HepG2 (cell line): Measurements from ENCODE around the gene ASCC3. TPM values are rescaled to one million over a fixed set of nuclear protein-coding genes. Genes with fewer than 3 reads are reported as not detected.

Experiments used
- ATAC-seq: fragments of 200-7000 bp; cut with Tn5 transposase; 3 replicates; pipeline ENCODE4 v1.9.1; 2020; ENCODE audit warnings: mild to moderate bottlenecking, moderate library complexity
- BruUV-seq: library from RNA; stranded (reverse); fragments of 400-500 nt; replicated peaks from 2 replicates; lab custom pipeline; 2021; lab: Mats Ljungman, UMichigan
- CTCF ChIA-PET: fragments of 300-600 bp; formaldehyde crosslinking; extraction: SDS; loops from one replicate; lab custom pipeline; 2021; ENCODE audit warnings: low total read pairs, inconsistent platforms, low intra/inter-chr PET ratio; lab: Yijun Ruan, JAX
- POLR2A ChIA-PET: fragments of 350-600 bp; sonication (Branson Sonifier 250); formaldehyde crosslinking; loops from one replicate; lab custom pipeline; 2020; ENCODE audit warnings: antibody characterized with exemption, inconsistent platforms; lab: Yijun Ruan, JAX
- DNase-seq: peaks from one replicate; pipeline ENCODE4 v3.0.0-alpha.2; 2015; ENCODE audit warnings: low spot score
- FAIRE-seq: peaks from 3 replicates; lab custom pipeline; 2011; peaks lifted over from hg19 to GRCh38; lab: Jason Lieb, UNC
- H2AFZ ChIP-seq: one replicate; pipeline ENCODE4 v1.6.1; 2011; ENCODE audit warnings: low read length, inconsistent platforms
- H3K27ac ChIP-seq: fragments of 300-600 bp; 3 replicates; pipeline ENCODE4 v1.8.0; 2011; ENCODE audit warnings: mixed run types, mild to moderate bottlenecking, mixed read lengths, low read length, inconsistent platforms; ENCODE audit not compliant: insufficient read depth; ENCODE audit errors: extremely low read length
- H3K27me3 ChIP-seq, 2 experiments: fragments of 200-600 bp in 1 of 2; 2 replicates in 1 of 2; 3 replicates in 1 of 2; pipeline versions ENCODE4 v1.6.0 to v1.8.0; 2011; ENCODE audit warnings: low read length in 2 of 2, mild to moderate bottlenecking in 2 of 2, moderate library complexity in 2 of 2, inconsistent platforms in 1 of 2; ENCODE audit not compliant: insufficient read depth in 2 of 2, control insufficient read depth in 1 of 2
- H3K36me3 ChIP-seq, 2 experiments: fragments of 200-600 bp in 1 of 2; replicated peaks in 1 of 2; 2 replicates in 1 of 2; 3 replicates in 1 of 2; pipeline versions ENCODE4 v1.5.1 to v1.8.0; 2011; ENCODE audit warnings: low read length in 2 of 2, inconsistent platforms in 1 of 2; ENCODE audit not compliant: insufficient read depth in 2 of 2, control insufficient read depth in 1 of 2
- H3K4me1 ChIP-seq: 2 replicates; pipeline ENCODE4 v1.5.1; 2012; ENCODE audit warnings: low read length, inconsistent platforms; ENCODE audit not compliant: insufficient read depth
- H3K4me2 ChIP-seq: 2 replicates; pipeline ENCODE4 v1.6.0; 2011; ENCODE audit warnings: low read depth, low read length, inconsistent platforms
- H3K4me3 ChIP-seq, 3 experiments: fragments of 200-600 bp in 1 of 3; sonication (generic), shearing (Covaris generic) in 1 of 3; replicated peaks in 1 of 3; 2 replicates each; pipeline ENCODE4 v1.5.1; 2011 to 2016; ENCODE audit warnings: low read length in 3 of 3, inconsistent platforms in 2 of 3, low read depth in 2 of 3, mild to moderate bottlenecking in 2 of 3, control low read depth in 1 of 3, mixed read lengths in 1 of 3; ENCODE audit not compliant: insufficient read depth in 1 of 3
- H3K79me2 ChIP-seq: one replicate; pipeline ENCODE4 v1.6.1; 2011; ENCODE audit warnings: low read length, inconsistent platforms; ENCODE audit not compliant: insufficient read depth
- H3K9ac ChIP-seq: 2 replicates; pipeline ENCODE4 v1.6.0; 2011; ENCODE audit warnings: mild to moderate bottlenecking, low read depth, low read length, inconsistent platforms; ENCODE audit not compliant: insufficient read depth
- H3K9me3 ChIP-seq: 2 replicates; pipeline ENCODE4 v1.5.1; 2012; ENCODE audit warnings: mild to moderate bottlenecking, low read length
- H4K20me1 ChIP-seq: 2 replicates; pipeline ENCODE4 v1.6.0; 2011; ENCODE audit warnings: inconsistent platforms, mild to moderate bottlenecking, low read length, moderate library complexity; ENCODE audit not compliant: insufficient read depth
- GLMP ChIP-seq: sonication (generic); formaldehyde crosslinking; IDR thresholded peaks from 2 replicates; pipeline ENCODE4 v1.9.0; 2021; ENCODE audit warnings: missing genetic modification reagents, mild to moderate bottlenecking, borderline replicate concordance
- RBFOX2 ChIP-seq: fragments of 200-400 bp; formaldehyde crosslinking; IDR thresholded peaks from 2 replicates; pipeline ENCODE4 v1.6.1; 2017; ENCODE audit warnings: low read depth, mild to moderate bottlenecking, low read length
- RFX5 ChIP-seq: IDR thresholded peaks from 2 replicates; pipeline ENCODE4 v1.6.1; 2011; ENCODE audit warnings: low read depth, low read length, improper control_type of control experiment
- ZFP90 ChIP-seq: sonication (generic); formaldehyde crosslinking; IDR thresholded peaks from 2 replicates; pipeline ENCODE4 v1.8.0; 2022; ENCODE audit warnings: missing genetic modification reagents, mild to moderate bottlenecking, inconsistent platforms, borderline replicate concordance
- ZNF10 ChIP-seq: sonication (generic); formaldehyde crosslinking; IDR thresholded peaks from 2 replicates; pipeline ENCODE4 v1.4.0; 2020; ENCODE audit warnings: mild to moderate bottlenecking, low read depth, missing genetic modification reagents, borderline replicate concordance
- ZNF274 ChIP-seq: sonication (generic); formaldehyde crosslinking; IDR thresholded peaks from 2 replicates; pipeline ENCODE4 v1.5.1; 2020; ENCODE audit warnings: mild to moderate bottlenecking, missing genetic modification reagents
- ZNF850 ChIP-seq: sonication (generic); formaldehyde crosslinking; conservative IDR thresholded peaks from 2 replicates; pipeline ENCODE4 v1.9.0; 2021; ENCODE audit warnings: mild to moderate bottlenecking, missing genetic modification reagents
- WGBS: methylation state at CpG from one replicate; pipeline ENCODE4 v1.1.6; 2017; ENCODE audit warnings: low lambda C conversion rate; 5-methylcytosine and 5-hydroxymethylcytosine counted together
- in situ Hi-C: cut with HindIII; loops from 2 replicates; pipeline ENCODE4 v1.10.0; 2017; ENCODE audit warnings: low pct_unique_long_range_greater_than_20kb; ENCODE audit not compliant: extremely low pct_ligation_motif_present
- intact Hi-C: fragments of 100-400 bp; cut with micrococcal nuclease; formaldehyde crosslinking; loops from one replicate; pipeline ENCODE4 v1.10.0; 2022; ENCODE audit not compliant: unreplicated experiment
- polyA plus RNA-seq, 8 experiments: library from polyadenylated mRNA; depleted of rRNA in 3 of 8; stranded (reverse) in 7 of 8; unstranded in 1 of 8; fragments of >200 nt; fragmentation: Illumina TruSeq in 4 of 8; extraction: Trizol in 4 of 8; gene quantifications; 2 replicates each; pipeline versions ENCODE4 v1.2.1 to v1.2.3, GENCODE V29; 2011 to 2016; ENCODE audit warnings: low read depth in 4 of 8, missing spikeins in 1 of 8, mixed read lengths in 1 of 8; ENCODE audit not compliant: insufficient read depth in 1 of 8
- total RNA-seq, 5 experiments: library from RNA; depleted of rRNA; stranded (reverse); fragments of >200 nt; fragmentation: Illumina TruSeq; extraction: Trizol; gene quantifications; 2 replicates each; pipeline ENCODE4 v1.2.3, GENCODE V29; 2016; ENCODE audit warnings: low read depth in 1 of 5
- TF ChIP-seq, protein P1 (sequence below): sonication (generic); formaldehyde crosslinking; IDR thresholded peaks from 2 replicates; pipeline ENCODE4 v1.5.0; 2020; ENCODE audit warnings: mild to moderate bottlenecking, missing genetic modification reagents, borderline replicate concordance

Gene ASCC3
- total and polyA plus RNA-seq, 2 of the 13 experiments (the other 11 are each of a cell fraction or from before 2014, with no cell fraction given): 23.1 to 55.7 TPM

GRCh38 chr6:100475554-100476320 is 405.4 kb downstream of the ASCC3 start:
- BruUV-seq: no TSS peak
- no peak overlapping the region for H2AFZ ChIP-seq
- H3K36me3 ChIP-seq: no peaks in the 10 kb centered on the region
- 22% methylated on average over 10 of the region's 10 CpGs for WGBS
- ATAC-seq (no peak), FAIRE-seq (no peak), DNase-seq (no peak)
- ChIA-PET CTCF (no interaction called here), POLR2A (no interaction called here)
- H4K20me1 ChIP-seq: no peaks in the 10 kb centered on the region
- intact Hi-C loops: loop anchor here (5.0 kb wide), 2 partner anchors 473 to 608 kb away; no protein-coding TSS in a partner anchor
- no peak overlapping the region for H3K9ac ChIP-seq
- no peaks in the 10 kb centered on the region for H3K79me2 ChIP-seq
- H3K4me3 ChIP-seq: no peak overlapping the region
- H3K4me2 ChIP-seq: no peak overlapping the region
- no peaks in the 10 kb centered on the region for H3K9me3 ChIP-seq
- in situ Hi-C loops: loop anchor here (5.0 kb wide), 1 partner anchor 358 kb away; no protein-coding TSS in a partner anchor
- H3K27me3 ChIP-seq: peaks cover 3% of the 10 kb centered on the region in 2 experiments; a peak in 2 of 5 replicates
- no peaks in the 10 kb centered on the region for H3K4me1 ChIP-seq
- no peak overlapping the region for H3K27ac ChIP-seq
- TF ChIP-seq ZNF10 (CRISPR knock-in tag): no peak
- TF ChIP-seq ZNF850 (CRISPR knock-in tag): no peak
- TF ChIP-seq ZNF274 (CRISPR knock-in tag): no peak
- no peak for TF ChIP-seq RFX5
- TF ChIP-seq, protein P1, sequence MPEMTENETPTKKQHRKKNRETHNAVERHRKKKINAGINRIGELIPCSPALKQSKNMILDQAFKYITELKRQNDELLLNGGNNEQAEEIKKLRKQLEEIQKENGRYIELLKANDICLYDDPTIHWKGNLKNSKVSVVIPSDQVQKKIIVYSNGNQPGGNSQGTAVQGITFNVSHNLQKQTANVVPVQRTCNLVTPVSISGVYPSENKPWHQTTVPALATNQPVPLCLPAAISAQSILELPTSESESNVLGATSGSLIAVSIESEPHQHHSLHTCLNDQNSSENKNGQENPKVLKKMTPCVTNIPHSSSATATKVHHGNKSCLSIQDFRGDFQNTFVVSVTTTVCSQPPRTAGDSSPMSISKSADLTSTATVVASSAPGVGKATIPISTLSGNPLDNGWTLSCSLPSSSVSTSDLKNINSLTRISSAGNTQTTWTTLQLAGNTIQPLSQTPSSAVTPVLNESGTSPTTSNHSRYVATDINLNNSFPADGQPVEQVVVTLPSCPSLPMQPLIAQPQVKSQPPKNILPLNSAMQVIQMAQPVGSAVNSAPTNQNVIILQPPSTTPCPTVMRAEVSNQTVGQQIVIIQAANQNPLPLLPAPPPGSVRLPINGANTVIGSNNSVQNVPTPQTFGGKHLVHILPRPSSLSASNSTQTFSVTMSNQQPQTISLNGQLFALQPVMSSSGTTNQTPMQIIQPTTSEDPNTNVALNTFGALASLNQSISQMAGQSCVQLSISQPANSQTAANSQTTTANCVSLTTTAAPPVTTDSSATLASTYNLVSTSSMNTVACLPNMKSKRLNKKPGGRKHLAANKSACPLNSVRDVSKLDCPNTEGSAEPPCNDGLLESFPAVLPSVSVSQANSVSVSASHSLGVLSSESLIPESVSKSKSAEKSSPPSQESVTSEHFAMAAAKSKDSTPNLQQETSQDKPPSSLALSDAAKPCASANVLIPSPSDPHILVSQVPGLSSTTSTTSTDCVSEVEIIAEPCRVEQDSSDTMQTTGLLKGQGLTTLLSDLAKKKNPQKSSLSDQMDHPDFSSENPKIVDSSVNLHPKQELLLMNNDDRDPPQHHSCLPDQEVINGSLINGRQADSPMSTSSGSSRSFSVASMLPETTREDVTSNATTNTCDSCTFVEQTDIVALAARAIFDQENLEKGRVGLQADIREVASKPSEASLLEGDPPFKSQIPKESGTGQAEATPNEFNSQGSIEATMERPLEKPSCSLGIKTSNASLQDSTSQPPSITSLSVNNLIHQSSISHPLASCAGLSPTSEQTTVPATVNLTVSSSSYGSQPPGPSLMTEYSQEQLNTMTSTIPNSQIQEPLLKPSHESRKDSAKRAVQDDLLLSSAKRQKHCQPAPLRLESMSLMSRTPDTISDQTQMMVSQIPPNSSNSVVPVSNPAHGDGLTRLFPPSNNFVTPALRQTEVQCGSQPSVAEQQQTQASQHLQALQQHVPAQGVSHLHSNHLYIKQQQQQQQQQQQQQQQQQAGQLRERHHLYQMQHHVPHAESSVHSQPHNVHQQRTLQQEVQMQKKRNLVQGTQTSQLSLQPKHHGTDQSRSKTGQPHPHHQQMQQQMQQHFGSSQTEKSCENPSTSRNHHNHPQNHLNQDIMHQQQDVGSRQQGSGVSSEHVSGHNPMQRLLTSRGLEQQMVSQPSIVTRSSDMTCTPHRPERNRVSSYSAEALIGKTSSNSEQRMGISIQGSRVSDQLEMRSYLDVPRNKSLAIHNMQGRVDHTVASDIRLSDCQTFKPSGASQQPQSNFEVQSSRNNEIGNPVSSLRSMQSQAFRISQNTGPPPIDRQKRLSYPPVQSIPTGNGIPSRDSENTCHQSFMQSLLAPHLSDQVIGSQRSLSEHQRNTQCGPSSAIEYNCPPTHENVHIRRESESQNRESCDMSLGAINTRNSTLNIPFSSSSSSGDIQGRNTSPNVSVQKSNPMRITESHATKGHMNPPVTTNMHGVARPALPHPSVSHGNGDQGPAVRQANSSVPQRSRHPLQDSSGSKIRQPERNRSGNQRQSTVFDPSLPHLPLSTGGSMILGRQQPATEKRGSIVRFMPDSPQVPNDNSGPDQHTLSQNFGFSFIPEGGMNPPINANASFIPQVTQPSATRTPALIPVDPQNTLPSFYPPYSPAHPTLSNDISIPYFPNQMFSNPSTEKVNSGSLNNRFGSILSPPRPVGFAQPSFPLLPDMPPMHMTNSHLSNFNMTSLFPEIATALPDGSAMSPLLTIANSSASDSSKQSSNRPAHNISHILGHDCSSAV (CRISPR knock-in tag): no peak
- TF ChIP-seq RBFOX2: no peak
- TF ChIP-seq GLMP: no peak
- no peak for TF ChIP-seq ZFP90 (CRISPR knock-in tag)
